ENCODE data around the gene ANAPC1.
"Not testable (repeated sequence)": the region's sequence is repeated elsewhere in the genome, so short reads cannot be mapped to it uniquely, and the experiment has no call there.

Gene ANAPC1

GRCh38 chr2:111750641-111751040 lies 133.4 kb downstream of the ANAPC1 start:
- not testable (repeated sequence) for H3K27me3 Mint-ChIP-seq; H3K9me3 Mint-ChIP-seq; H3K4me1 Mint-ChIP-seq (ENCODE audit: low read depth); H3K4me3 Mint-ChIP-seq; H3K36me3 Mint-ChIP-seq (ENCODE audit: low read depth); DNase-seq; H3K27ac Mint-ChIP-seq

GRCh38 chr2:111748429-111748828 lies 135.6 kb downstream of the ANAPC1 start:
- not testable (repeated sequence) for DNase-seq

GRCh38 chr2:111747410-111748115 lies 136.4 kb downstream of the ANAPC1 start:
- not testable (repeated sequence) for H3K27me3 Mint-ChIP-seq; H3K36me3 Mint-ChIP-seq (ENCODE audit: low read depth); H3K4me1 Mint-ChIP-seq (ENCODE audit: low read depth); H3K4me3 Mint-ChIP-seq; H3K9me3 Mint-ChIP-seq; H3K27ac Mint-ChIP-seq
- DNase-seq: peak; percentile 77

More at GRCh38 chr2:111748429-111748828, 135.6 kb downstream of the ANAPC1 start:
- H3K4me3 Mint-ChIP-seq; H3K27me3 Mint-ChIP-seq; H3K27ac Mint-ChIP-seq; H3K9me3 Mint-ChIP-seq; H3K36me3 Mint-ChIP-seq (ENCODE audit: low read depth); H3K4me1 Mint-ChIP-seq (ENCODE audit: low read depth): not testable (repeated sequence)

- not testable (repeated sequence) for DNase-seq; H3K27me3 Mint-ChIP-seq; H3K36me3 Mint-ChIP-seq (ENCODE audit: low read depth); H3K4me3 Mint-ChIP-seq; H3K27ac Mint-ChIP-seq; H3K9me3 Mint-ChIP-seq; H3K4me1 Mint-ChIP-seq (ENCODE audit: low read depth)
Measured at GRCh38 chr2:111744751-111745150, 139.2 kb downstream of the ANAPC1 start.

- not testable (repeated sequence) for H3K27ac Mint-ChIP-seq; H3K4me3 Mint-ChIP-seq; H3K9me3 Mint-ChIP-seq; H3K27me3 Mint-ChIP-seq; H3K36me3 Mint-ChIP-seq (ENCODE audit: low read depth); H3K4me1 Mint-ChIP-seq (ENCODE audit: low read depth); DNase-seq
Measured at GRCh38 chr2:111741517-111741916, 142.5 kb downstream of the ANAPC1 start.

GRCh38 chr2:111735838-111736721 lies 147.9 kb downstream of the ANAPC1 start:
- H3K9me3 Mint-ChIP-seq; H3K4me3 Mint-ChIP-seq; H3K27ac Mint-ChIP-seq; H3K4me1 Mint-ChIP-seq (ENCODE audit: low read depth); H3K36me3 Mint-ChIP-seq (ENCODE audit: low read depth); H3K27me3 Mint-ChIP-seq: not testable (repeated sequence)
- DNase-seq: peak; percentile 56

GRCh38 chr2:111735420-111735819 lies 148.6 kb downstream of the ANAPC1 start:
- DNase-seq; H3K27ac Mint-ChIP-seq; H3K4me3 Mint-ChIP-seq; H3K27me3 Mint-ChIP-seq; H3K36me3 Mint-ChIP-seq (ENCODE audit: low read depth); H3K4me1 Mint-ChIP-seq (ENCODE audit: low read depth); H3K9me3 Mint-ChIP-seq: not testable (repeated sequence)

GRCh38 chr2:111729812-111730458 lies 154.1 kb downstream of the ANAPC1 start:
- not testable (repeated sequence) for H3K36me3 Mint-ChIP-seq (ENCODE audit: low read depth); H3K9me3 Mint-ChIP-seq

GRCh38 chr2:111727611-111728110 lies 156.3 kb downstream of the ANAPC1 start:
- peak; percentile 50 for DNase-seq
- H3K9me3 Mint-ChIP-seq; H3K4me3 Mint-ChIP-seq; H3K27me3 Mint-ChIP-seq; H3K36me3 Mint-ChIP-seq (ENCODE audit: low read depth); H3K4me1 Mint-ChIP-seq (ENCODE audit: low read depth): not testable (repeated sequence)
- H3K27ac Mint-ChIP-seq: peak overlapping the region; percentile 79

More at GRCh38 chr2:111729812-111730458, 154.1 kb downstream of the ANAPC1 start:
- DNase-seq; H3K27ac Mint-ChIP-seq; H3K27me3 Mint-ChIP-seq; H3K4me1 Mint-ChIP-seq (ENCODE audit: low read depth); H3K4me3 Mint-ChIP-seq: not testable (repeated sequence)

- DNase-seq, H3K27me3 Mint-ChIP-seq: not testable (repeated sequence)
Measured at GRCh38 chr2:111725742-111726141, 158.3 kb downstream of the ANAPC1 start.

GRCh38 chr2:111719610-111720009 lies 164.4 kb downstream of the ANAPC1 start:
- H3K4me3 Mint-ChIP-seq; H3K9me3 Mint-ChIP-seq; H3K27ac Mint-ChIP-seq; H3K27me3 Mint-ChIP-seq; H3K4me1 Mint-ChIP-seq (ENCODE audit: low read depth); DNase-seq; H3K36me3 Mint-ChIP-seq (ENCODE audit: low read depth): not testable (repeated sequence)

More at GRCh38 chr2:111725742-111726141, 158.3 kb downstream of the ANAPC1 start:
- not testable (repeated sequence) for H3K9me3 Mint-ChIP-seq; H3K27ac Mint-ChIP-seq; H3K4me1 Mint-ChIP-seq (ENCODE audit: low read depth); H3K4me3 Mint-ChIP-seq; H3K36me3 Mint-ChIP-seq (ENCODE audit: low read depth)

All from activated T-cell treated with anti-CD3 and anti-CD28 coated beads, Interleukin-2, amount 50 U/mL, for 24 hours (primary cell).